CD4-positive, alpha-beta T cell treated with Interleukin-21 for 1 hour (primary cell): ENCODE measurements around the gene EFHC1.

Source experiments
- DNase-seq: peaks from one replicate; pipeline ENCODE4 v3.0.0-alpha.2; 2020

The EFHC1 gene

DNA sequence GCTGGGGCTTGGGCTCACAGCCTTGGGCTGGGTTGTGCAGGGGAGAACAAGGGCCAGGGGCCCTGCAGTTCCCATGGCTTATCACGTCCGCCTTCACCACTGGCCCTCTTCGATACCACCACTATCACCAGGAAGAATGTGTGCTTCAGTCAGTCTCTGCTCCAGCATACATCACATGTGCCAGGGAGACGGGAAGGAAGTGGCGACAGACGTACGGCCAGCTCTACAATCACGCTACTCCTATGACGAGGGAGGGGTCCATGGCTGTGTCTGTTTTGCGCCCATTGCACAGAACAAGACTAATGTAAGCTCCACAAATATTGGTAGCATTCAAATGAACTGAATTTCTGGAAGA is 84.6 kb downstream of the EFHC1 start:
- no peak for DNase-seq

DNA sequence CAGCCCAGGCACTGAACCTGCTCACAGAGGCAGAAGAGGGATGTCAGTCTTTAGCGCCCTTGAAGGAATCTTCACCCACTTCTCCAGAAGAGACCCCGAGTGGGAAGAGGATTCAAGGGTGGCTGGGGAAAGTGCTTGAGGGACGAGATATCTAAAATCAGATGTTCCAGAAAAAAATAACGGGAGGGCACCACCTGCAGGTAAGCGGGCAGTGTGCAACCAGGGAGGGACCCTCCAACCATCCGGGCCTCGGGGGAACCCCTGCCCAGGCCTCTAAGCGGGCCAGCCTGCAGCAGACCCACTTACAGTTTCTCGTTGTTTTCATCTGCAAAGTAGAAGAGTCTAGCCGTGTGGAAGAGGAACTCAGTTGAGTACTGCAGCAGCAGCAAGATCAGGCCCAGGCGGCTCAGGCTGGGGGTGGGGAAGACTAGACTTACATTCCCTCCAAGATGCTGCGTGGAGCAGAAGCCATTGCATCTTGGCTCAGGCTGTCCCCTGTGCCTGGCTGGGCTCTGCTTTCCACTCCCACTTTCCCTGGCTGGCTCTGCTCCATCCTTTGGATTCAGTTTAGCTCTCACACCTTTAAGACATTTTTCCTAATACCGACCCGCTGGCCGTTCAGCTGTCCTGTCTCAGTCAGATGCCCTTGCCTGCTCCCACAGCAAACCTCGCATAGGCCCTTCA is 85.7 kb downstream of the EFHC1 start:
- no peak for DNase-seq

DNA sequence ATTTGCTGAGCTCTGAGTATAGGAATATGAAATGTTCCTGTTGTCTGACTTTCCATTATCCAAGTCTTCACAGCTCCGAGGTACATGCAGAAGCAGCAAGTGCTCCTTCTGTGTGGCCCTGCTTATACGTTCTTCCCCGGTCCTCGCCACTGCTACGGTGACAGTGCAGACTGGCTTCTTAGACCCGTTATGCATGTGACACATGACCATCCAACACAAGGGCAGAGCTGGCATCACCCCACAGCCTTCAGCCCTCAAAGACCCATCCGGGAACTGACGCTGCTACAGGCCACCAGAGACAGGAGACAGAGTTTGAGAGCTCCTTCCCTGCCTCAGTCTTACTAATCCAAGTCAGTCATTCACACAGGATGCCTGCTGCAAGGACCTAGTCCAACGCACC is 86.3 kb downstream of the EFHC1 start:
- no peak for DNase-seq

DNA sequence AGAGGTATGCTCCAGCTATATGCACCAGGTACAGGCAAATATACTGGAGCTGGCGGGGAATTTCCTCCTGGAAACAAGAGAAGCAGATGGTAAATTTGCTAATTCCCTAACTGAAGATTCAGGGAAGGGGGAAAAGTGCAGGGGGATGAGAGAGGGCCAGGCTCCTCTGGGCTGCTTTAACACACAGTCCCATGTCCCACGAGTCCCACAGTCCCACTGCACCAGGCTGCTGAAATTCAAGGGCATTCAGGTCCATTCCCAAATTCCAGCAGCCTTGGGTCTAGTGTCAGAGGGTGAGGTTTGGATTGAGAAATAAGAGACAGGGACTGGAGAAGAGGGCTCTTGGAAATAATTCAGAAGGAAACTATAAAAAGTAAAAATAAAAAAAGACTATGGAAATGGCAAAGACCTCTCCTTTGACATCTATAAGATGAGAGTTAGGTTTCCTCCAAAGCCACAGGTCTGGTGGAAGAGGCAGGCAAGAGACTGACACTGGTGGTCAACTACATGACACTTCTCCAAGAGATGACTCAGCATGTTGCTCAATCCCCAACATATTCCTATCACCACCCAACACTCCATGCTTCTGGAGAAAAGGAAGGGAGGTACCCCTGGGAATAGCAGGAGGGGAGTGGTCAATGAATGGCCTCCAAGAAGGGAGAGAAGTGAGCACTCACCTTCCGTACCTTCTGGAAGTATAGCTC is 87.6 kb downstream of the EFHC1 start:
- DNase-seq = no peak

DNA sequence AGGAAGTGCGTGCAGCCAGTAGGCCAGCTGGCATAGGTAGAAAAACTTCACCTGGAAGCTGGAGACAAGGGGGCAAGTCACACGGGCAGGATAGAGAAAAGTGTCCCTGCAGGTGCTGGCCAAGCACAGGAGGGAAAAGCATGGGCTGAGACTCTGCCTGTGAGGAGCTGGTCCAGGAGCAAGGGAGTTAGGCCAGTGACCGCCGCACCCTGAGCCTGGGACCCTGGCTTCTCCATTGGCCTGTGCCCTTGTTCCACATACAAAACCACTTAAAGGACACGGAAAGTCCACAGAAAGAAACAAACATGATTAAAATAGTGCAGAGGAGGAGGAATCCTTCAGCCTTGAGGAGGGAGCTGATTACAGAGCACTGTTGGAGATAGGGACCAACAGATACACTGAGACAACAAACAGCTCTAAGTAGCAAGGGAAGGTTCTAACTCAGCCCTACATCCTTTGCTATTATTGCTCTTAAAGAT is 88.2 kb downstream of the EFHC1 start:
- no peak for DNase-seq

DNA sequence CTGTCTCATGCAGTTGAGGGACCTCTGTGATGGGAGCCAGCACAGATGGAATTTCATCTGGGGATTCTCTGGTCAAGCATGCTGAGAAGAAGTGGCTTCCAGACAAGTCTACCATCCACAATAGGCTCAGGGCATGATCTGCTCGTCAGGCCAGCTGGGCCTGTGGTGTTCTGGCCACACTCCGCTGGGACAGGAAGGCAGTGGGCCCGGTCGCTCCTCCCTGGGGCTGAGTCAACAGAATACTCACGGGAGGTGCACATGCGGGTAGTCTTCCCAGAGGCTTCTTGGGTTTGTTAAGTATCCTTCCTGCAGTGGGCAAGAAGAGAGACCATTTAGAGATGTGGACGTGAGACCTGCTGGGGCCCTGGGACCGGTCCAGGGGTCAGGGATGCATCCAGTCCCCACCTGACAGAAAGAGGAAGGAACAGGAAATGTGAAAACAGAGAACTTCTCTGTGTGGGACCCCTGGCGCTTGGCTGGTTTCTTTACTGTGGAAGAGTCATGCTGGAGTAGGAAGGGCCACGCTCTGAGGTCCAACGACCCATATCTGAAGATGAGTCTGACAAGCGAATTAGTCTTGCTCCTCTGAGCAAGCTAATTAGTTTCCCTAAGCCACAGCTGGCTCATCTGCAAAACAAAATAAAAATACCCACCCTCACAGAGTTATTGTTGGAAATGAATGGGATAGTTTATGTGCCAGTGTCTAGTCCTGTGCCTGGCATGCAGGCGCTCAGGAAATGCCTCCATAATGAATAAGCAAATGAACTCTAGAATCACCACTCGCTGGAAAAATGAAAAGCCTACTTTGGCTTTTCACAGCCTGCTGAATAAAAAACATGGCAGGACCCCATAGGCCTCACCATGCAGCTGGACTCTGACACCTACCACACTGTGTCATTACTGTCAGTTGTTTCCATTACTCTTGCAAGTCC is 89.4 kb downstream of the EFHC1 start:
- DNase-seq = no peak

DNA sequence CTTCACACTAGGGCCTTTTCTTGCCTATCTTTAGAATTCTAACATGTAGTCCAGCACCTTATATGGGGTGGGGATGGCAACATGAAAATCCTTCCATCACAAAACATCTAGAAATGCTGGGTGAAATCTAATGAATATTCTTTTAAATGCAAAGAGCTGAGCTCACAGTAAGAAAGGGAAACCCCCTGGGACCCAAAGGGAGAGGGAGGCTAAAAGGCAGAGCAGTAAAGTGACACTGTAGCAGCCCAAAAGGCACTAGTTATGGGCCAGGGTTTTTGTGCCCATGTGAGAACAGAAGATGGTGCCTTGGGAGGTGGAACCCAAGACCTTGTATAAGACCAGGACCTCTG is 90.0 kb downstream of the EFHC1 start:
- no peak for DNase-seq

DNA sequence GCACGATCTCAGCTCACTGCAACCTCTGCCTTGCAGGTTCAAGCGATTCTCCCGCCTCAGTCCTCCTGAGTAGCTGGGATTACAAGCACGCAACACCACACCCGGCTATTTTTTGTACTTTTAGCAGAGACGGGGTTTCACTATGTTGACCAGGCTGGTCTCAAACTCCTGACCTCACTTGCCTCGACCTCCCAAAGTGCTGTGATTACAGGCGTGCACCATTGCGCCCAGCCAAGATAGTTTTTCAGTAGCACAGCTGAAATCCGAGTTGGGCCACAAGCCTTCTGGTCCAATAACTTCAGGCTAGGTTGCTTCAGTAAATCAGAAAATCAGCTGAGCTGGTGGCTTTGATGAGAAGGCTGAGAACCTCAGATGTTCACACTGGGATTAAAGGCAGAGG is 91.0 kb downstream of the EFHC1 start:
- DNase-seq = no peak

DNA sequence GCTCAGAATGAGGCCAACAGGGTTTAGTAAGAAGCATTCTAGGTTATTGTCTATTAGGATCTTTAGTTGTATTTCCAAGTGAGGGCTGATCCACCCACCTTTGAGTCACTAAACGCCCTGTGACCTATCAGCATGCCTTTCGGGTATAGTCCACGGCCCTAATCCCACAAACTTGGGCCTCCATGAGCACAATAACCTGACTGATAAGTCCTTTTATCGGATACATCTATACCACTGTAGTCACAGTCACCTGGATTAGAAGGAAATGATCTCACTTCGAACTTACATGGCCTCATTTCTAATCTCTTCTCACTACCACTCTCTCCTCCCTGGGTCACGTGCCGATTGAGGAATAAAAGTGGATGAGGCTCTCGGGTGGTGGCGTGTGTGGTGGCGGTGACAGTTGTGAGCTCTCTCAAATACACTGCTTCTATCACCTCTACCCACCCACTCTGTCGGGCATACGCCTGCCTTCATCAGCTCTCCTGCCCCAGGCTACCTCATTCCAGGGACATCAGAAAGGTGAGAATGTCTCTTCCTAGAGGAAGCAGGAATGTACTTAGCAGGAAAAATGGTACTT is 91.5 kb downstream of the EFHC1 start:
- DNase-seq = no peak

DNA sequence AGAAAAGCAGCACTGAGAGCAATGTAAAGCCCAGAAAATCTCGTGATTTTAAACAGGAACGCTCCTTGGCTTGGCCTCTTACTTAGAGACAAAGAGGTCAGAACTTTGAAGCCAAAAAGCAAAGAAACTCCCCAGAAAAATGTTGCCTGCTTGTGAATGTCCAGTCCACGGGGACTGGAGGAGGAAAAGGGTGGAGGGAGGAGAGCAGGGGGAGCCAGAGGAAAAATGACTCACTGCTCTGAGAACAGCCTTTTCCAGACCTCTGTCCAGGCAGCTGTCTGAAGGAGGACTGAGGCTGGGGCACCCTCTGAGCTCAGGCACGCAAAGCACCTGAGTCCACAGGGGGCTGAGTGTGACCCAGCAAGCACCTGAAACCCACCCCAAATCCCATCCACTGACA is 92.1 kb downstream of the EFHC1 start:
- no peak for DNase-seq

DNA sequence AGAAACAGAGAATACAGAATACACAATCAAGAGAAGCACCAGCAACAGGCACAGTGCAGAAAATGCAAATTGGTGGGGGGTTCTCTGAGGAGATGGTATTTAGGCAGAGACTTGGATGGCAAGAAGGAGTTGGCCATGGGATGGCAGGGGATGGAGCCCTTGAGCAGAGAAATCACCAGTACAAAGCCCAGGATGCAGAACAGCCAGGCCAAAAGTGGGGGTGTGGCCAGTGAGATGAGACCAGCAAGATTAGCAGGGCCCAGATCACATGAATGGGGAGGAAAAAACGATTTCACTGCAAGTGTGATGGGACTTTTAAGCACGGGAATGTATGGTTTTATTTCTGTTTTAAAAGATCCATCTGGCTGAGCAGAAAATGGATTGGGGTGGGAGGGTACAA is 93.3 kb downstream of the EFHC1 start:
- DNase-seq = no peak

DNA sequence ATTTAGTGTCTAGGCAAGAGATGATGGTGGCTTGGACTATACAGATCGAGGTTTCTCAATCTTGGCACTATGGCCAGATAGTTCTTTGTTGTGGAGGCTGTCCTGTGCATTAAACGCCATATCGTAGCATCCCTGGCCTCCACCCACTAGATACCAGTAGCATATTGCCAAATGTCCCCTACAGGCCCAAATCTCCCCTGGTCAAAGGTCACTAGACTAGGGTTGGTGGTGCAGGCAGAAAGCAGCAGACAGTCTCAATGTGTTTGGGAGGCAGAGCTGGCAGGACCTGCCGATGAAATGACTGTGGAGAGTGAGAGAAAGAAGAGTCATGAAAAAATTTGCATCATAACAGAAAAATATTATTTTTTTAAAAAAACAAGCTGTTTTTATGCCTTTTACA is 93.8 kb downstream of the EFHC1 start:
- DNase-seq = no peak

DNA sequence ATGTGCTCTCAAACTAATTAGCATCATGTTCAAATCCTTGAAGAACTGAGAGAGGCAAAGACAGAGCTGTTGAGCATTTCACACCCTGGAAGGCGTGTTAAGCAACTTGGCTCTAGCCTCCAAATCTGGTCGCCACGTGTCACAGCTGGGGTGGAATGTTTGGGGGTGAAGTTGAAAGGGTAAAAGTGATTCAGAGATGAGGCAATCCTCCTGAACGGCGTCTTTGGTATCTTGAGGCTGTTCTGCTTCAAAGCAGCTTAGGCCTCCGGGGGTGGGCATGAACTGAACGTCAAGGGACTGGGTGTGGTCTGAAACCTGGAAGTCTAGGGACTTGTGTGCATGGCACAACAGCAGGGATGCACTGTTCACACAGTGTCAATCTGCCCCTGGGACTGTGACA is 94.4 kb downstream of the EFHC1 start:
- DNase-seq = no peak

DNA sequence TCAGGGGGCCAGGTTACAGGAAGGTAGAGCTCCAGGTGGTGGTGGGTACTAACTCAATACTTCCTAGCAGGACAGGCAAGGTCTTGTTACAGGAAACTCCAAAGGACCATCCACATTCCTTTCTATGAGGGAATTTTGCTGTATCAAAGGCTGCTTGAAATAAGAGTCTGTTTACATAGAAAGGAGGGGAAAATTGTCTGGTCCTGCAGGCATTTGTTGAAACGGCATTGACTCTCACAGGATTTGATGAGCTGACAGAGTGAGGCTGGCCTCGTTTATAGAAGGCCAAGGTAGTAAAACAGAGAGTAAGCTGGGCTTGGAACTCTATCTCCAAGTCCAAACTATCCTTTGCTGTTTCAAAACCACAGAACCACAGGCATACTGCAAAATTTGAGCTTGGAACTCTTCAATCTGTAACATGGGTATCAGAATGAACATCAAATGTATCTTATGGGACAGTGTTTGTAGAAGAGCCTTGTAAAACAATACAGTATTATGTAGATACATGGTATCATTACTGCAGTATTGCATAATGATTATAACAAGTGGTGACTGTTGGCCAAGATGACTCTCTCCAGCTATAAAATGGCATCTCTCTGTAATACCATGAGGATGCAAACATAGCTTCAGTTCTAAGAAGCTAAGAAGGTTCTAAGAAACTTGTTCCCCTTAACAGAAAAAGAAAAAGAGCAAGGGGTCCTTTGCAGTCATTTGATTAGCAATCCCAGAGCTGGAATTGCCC is 95.2 kb downstream of the EFHC1 start:
- DNase-seq = no peak

DNA sequence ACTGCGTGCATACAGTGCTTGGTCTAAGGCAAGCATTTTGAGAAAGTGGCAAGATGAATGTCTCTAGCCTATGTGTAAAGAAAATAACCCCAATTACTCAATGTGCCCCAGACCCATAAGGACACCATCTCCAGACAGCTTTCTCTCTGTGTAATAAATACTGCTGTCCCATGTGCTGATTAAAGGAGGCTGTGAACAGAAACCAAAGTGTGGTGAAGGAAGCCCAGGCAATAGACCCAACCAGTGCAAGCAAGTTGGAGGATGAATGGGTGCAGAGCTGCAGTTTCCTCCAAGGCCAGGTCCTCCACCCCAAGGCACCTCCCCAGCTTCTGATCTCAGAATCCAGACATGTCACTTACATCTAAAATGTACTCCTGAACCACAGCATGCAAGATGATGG is 96.1 kb downstream of the EFHC1 start:
- DNase-seq = no peak

DNA sequence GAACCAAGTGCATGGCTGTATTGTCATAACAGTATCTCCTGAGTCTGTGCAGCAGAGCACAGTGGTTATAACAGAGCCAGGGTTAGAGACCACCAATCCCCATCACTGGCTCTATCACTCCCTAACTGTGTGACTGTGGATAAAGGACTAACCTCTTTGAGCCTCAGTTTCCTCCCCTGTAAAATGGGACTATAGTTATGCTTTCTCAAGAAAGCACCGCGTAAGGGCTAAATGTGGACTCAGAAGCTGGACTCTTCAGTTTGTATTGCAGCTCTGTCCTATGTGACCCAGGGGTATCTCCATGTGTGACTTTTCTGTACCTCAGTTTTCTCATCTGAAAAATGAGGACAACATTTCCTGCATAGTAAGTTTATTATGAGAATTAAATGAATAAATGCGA is 96.8 kb downstream of the EFHC1 start:
- no peak for DNase-seq

DNA sequence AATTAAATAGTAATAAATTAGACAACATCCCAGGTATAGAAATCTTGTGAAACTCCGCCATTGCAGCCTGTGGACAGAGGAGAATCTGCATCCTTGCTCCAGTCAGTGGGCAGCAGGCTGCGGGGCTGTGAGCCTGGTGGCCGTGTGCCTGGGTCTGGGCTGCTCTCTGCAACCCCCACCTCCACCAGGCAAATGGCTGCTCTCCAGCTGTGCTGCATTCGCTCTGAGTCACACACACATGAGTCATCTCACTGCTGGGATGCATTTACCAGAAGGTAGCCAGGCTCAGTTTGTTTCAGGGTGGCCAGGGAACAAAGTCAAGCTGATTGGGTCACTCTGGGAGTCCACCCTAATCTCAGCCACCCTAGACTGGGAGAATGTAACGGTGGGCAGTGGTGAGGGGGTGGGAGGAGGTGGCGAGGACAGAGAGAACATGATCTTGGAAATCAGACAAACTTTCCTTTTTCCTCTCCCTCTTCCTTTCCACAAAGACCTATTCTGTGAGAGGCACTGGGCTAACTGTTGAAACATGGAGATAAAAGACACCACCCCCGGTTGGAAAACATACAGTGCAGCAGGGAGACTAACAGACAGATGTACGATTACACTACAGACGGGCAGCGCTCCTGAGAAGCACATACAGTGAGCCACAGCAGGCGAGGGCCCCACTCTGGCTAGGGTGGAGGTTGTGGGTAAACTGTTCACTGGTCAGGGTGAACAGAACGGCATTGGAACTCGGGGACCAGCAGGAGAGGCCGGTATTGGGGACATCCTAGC is 97.5 kb downstream of the EFHC1 start:
- DNase-seq = no peak

DNA sequence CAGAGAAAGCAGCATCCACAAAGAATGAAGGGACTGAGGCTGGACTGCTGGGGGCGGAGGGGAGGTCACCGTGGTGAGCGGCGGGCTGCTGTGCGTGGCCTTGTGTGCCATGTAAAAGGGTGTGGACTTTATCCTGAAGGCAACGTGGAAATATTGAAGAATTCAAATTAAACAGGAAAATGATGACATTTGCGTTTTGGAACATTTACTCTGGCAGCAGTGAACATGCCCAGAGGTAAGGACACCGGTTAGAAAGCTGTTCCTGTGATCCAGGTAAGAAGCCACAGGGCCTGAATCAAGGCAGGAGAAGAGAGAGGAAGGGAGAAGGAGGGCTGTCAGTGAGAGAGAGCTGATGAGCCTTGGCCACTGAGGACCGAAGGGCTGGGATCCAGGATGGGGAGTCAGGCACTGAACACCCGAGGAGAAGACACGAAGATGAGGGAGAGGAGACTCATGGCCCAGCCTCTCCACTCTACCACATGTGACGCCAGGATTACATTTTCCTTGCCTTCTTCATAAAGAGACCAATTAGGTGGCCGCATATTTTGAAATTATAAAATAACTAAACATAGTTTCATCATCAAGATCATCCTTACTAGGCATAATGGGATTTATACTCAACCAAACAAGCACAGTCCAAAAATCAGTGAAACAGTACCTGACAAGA is 98.3 kb downstream of the EFHC1 start:
- no peak for DNase-seq

DNA sequence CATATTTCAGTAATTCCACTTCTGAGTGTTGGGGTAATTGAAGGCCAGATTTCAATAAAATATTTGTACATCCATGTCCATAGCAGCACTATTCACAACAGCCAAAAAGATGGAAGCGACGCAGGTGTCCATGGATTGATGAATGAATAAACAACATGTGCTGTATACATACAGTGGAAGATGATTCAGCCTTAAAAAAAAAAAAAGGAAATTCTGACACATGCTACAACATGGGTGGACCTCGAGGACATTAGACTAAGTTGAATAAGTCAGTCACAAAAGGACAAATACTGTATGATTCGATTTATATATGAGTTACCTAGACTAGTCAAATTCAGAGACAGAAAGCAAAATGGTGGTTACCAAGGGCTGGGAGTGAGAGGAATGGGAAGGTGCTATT is 99.5 kb downstream of the EFHC1 start:
- no peak for DNase-seq

DNA sequence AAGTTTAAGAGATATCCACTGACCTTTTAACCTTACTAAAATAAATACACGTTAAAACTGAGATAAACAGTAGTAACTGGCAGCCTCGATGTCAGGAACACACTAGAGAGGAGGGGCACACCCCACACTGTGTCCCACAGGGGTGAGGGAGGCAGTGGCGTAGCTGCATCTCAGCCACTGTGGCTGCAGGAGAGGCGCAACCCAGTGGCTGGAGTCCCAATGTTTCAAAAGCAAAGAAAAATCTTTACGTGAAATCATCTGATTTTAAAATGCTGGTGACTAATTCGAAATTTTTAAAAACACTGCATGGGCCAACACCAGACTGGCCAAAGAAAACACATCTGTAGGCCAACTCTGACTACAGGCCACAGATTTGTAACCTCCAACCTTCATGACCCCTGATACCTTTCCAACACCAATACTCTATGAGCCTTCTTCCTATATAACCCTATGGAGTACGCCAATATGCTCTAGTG is 102.0 kb downstream of the EFHC1 start:
- DNase-seq = no peak

DNA sequence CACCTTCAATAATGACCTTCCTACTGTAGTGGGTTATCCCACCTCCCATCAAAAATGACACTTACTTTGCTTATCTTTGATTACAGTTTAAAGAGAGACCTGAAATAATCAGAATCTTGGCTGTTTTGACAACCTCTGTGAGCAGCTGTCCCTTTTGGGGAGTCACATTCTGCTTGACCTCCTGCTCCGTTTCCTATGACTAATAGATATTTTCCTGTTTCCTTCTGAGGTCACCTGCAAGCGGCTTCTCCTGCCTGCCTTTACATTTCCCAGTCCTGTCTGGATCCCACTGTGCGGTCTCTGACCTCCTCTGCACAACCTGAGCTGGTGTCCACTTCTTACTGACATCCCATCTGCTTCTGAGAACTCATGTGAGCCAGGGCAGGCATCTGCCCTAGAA is 102.5 kb downstream of the EFHC1 start:
- DNase-seq = no peak
